HepG2 (cell line): ENCODE results near the gene DGCR2. TPM values are rescaled to one million over a fixed set of nuclear protein-coding genes. Genes with fewer than 3 reads are reported as not detected.

Experiments used
- CHCHD3 ChIP-seq: sonication (generic); formaldehyde crosslinking; IDR thresholded peaks from 2 replicates; pipeline ENCODE4 v1.8.0; 2022; ENCODE audit warnings: mild to moderate bottlenecking, missing genetic modification reagents, moderate library complexity
- E2F5 ChIP-seq: sonication (generic); formaldehyde crosslinking; conservative IDR thresholded peaks from 2 replicates; pipeline ENCODE4 v1.4.0; 2020; ENCODE audit warnings: missing genetic modification reagents
- ZHX2 ChIP-seq, 2 experiments: sonication (generic) in 1 of 2; formaldehyde crosslinking in 1 of 2; IDR thresholded peaks; 2 replicates each; pipeline versions ENCODE4 v1.6.1 to v1.9.0; 2014 to 2022; ENCODE audit warnings: antibody characterized with exemption in 1 of 2, borderline replicate concordance in 1 of 2, inconsistent platforms in 1 of 2, low read depth in 1 of 2, missing genetic modification reagents in 1 of 2
- ZNF780A ChIP-seq: sonication (generic); formaldehyde crosslinking; IDR thresholded peaks from 2 replicates; pipeline ENCODE4 v1.8.0; 2022; ENCODE audit warnings: mild to moderate bottlenecking, missing genetic modification reagents, moderate library complexity
- polyA plus RNA-seq, 8 experiments: library from polyadenylated mRNA; depleted of rRNA in 3 of 8; stranded (reverse) in 7 of 8; unstranded in 1 of 8; fragments of >200 nt; fragmentation: Illumina TruSeq in 4 of 8; extraction: Trizol in 4 of 8; gene quantifications; 2 replicates each; pipeline versions ENCODE4 v1.2.1 to v1.2.3, GENCODE V29; 2011 to 2016; ENCODE audit warnings: low read depth in 4 of 8, missing spikeins in 1 of 8, mixed read lengths in 1 of 8; ENCODE audit not compliant: insufficient read depth in 1 of 8
- total RNA-seq, 5 experiments: library from RNA; depleted of rRNA; stranded (reverse); fragments of >200 nt; fragmentation: Illumina TruSeq; extraction: Trizol; gene quantifications; 2 replicates each; pipeline ENCODE4 v1.2.3, GENCODE V29; 2016; ENCODE audit warnings: low read depth in 1 of 5

DGCR2 gene
- total and polyA plus RNA-seq, 2 of the 13 experiments (the other 11 are each of a cell fraction or from before 2014, with no cell fraction given), result 23.1 to 35.3 TPM

- TF ChIP-seq ZNF780A (CRISPR knock-in tag), result no peak
- no peak for TF ChIP-seq ZHX2 (IDR thresholded peaks at IDR 0.05; ENCODE audit: low read depth)
- no peak for TF ChIP-seq ZHX2 (CRISPR knock-in tag; IDR thresholded peaks at IDR 0.05; ENCODE audit: borderline replicate concordance)
- TF ChIP-seq E2F5, result no peak
- TF ChIP-seq CHCHD3 (CRISPR knock-in tag), result no peak
- TF ChIP-seq, all 625 proteins: peak for 0
These were observed 79.7 kb downstream of the DGCR2 start (continued) for GRCh38 chr22:19042285-19043120.
